Measurements from ENCODE around the gene PHACTR1.

- TF ChIP-seq RCOR1 (IDR thresholded peaks at IDR 0.05; ENCODE audit: low read depth, low read length): no peak
- TF ChIP-seq SMC3 (IDR thresholded peaks at IDR 0.05): no peak
- no peak for TF ChIP-seq ZFP36 (IDR thresholded peaks at IDR 0.05; ENCODE audit: borderline replicate concordance, partially characterized antibody)
- TF ChIP-seq CTCF (IDR thresholded peaks at IDR 0.05): no peak
- TF ChIP-seq RAD21 (conservative IDR thresholded peaks at IDR 0.05 in 1 of 2, IDR thresholded peaks at IDR 0.05 in 1 of 2): no peak
- no peak for TF ChIP-seq MAX (IDR thresholded peaks at IDR 0.05)
- TF ChIP-seq MYC (IDR thresholded peaks at IDR 0.05; ENCODE audit: borderline replicate concordance, low read length): no peak
- no peak for TF ChIP-seq NFE2L2 (conservative IDR thresholded peaks at IDR 0.05; ENCODE audit: low read length)
- TF ChIP-seq BHLHE40 (IDR thresholded peaks at IDR 0.05; ENCODE audit: low read depth, low read length): no peak
- TF ChIP-seq POLR2AphosphoS2 (conservative IDR thresholded peaks at IDR 0.05; ENCODE audit: low read length): no peak
- TF ChIP-seq POLR2A (IDR thresholded peaks at IDR 0.05; ENCODE audit: low read length): no peak
- TF ChIP-seq HOXB13 (CRISPR knock-in tag; IDR thresholded peaks at IDR 0.05; ENCODE audit: low read depth): no peak
- no peak for TF ChIP-seq EP300 (IDR thresholded peaks at IDR 0.05)
- no peak for TF ChIP-seq EHF (CRISPR knock-in tag; IDR thresholded peaks at IDR 0.05)
Measured at GRCh38 chr6:12823847-12824246, 107.3 kb downstream of the PHACTR1 start.

Measured in A549 (cell line).